IMR-90 (cell line): Measurements from ENCODE around the gene UBASH3A. TPM values are rescaled to one million over a fixed set of nuclear protein-coding genes. Genes with fewer than 3 reads are reported as not detected.

Experiments used
- ATAC-seq: fragments of 200-7000 bp; cut with Tn5 transposase; 2 replicates; pipeline ENCODE4 v1.9.1; 2020; ENCODE audit warnings: low read depth, mild to moderate bottlenecking, moderate library complexity
- BruUV-seq: library from RNA; stranded (reverse); fragments of 400-500 nt; replicated peaks from 2 replicates; lab custom pipeline; 2021; lab: Mats Ljungman, UMichigan
- CTCF ChIA-PET: fragments of 300-600 bp; formaldehyde crosslinking; extraction: SDS; loops from one replicate; lab custom pipeline; 2021; ENCODE audit warnings: antibody characterized with exemption; lab: Yijun Ruan, JAX
- POLR2A ChIA-PET: fragments of 300-600 bp; sonication (Branson Sonifier 250); formaldehyde crosslinking; loops from one replicate; lab custom pipeline; 2022; ENCODE audit warnings: antibody characterized with exemption; ENCODE audit not compliant: unreplicated experiment; lab: Charles Lee
- DNase-seq: peaks from one replicate; pipeline ENCODE4 v3.0.0; 2013
- H2AFZ ChIP-seq: replicated peaks from 2 replicates; pipeline ENCODE3; 2013; ENCODE audit warnings: low read length, mild to moderate bottlenecking; ENCODE audit not compliant: poor library complexity
- H2AK5ac ChIP-seq: 2 replicates; pipeline ENCODE4 v1.6.1; 2013; ENCODE audit warnings: low read depth, low read length, inconsistent platforms
- H2AK9ac ChIP-seq: replicated peaks from 2 replicates; pipeline ENCODE3; 2013; ENCODE audit warnings: mild to moderate bottlenecking, low read depth, low read length, moderate library complexity; ENCODE audit not compliant: poor library complexity
- H2BK120ac ChIP-seq: 2 replicates; pipeline ENCODE4 v1.6.1; 2013; ENCODE audit warnings: low read depth, low read length, inconsistent platforms
- H2BK15ac ChIP-seq: 3 replicates; pipeline ENCODE4 v1.6.1; 2013; ENCODE audit warnings: low read depth, low read length, inconsistent platforms
- H2BK20ac ChIP-seq: 2 replicates; pipeline ENCODE4 v1.6.1; 2013; ENCODE audit warnings: low read depth, mild to moderate bottlenecking, inconsistent platforms, low read length, moderate library complexity
- H2BK5ac ChIP-seq: 2 replicates; pipeline ENCODE4 v1.6.1; 2013; ENCODE audit warnings: mild to moderate bottlenecking, low read depth, low read length, inconsistent platforms; ENCODE audit not compliant: poor library complexity, severe bottlenecking
- H3K14ac ChIP-seq: replicated peaks from 2 replicates; pipeline ENCODE4 v1.6.1; 2013; ENCODE audit warnings: low read depth, low read length, inconsistent platforms
- H3K18ac ChIP-seq: 2 replicates; pipeline ENCODE4 v1.6.1; 2013; ENCODE audit warnings: low read depth, low read length, control low read depth
- H3K23ac ChIP-seq: 2 replicates; pipeline ENCODE4 v1.6.1; 2013; ENCODE audit warnings: low read depth, low read length, inconsistent platforms
- H3K27ac ChIP-seq: 2 replicates; pipeline ENCODE4 v1.5.1; 2013; ENCODE audit warnings: mild to moderate bottlenecking, control low read depth, low read length; ENCODE audit not compliant: insufficient read depth
- H3K27me3 ChIP-seq: 2 replicates; pipeline ENCODE4 v1.6.1; 2013; ENCODE audit warnings: low read length; ENCODE audit not compliant: control insufficient read depth, insufficient read depth
- H3K36me3 ChIP-seq: 2 replicates; pipeline ENCODE4 v1.6.1; 2013; ENCODE audit warnings: low read length, mixed read lengths; ENCODE audit not compliant: control insufficient read depth, insufficient read depth
- H3K4ac ChIP-seq: 2 replicates; pipeline ENCODE4 v1.6.1; 2013; ENCODE audit warnings: low read depth, low read length, inconsistent platforms
- H3K4me1 ChIP-seq: 2 replicates; pipeline ENCODE4 v1.6.1; 2013; ENCODE audit warnings: low read length, mixed read lengths; ENCODE audit not compliant: control insufficient read depth, insufficient read depth
- H3K4me2 ChIP-seq: 2 replicates; pipeline ENCODE4 v1.6.1; 2013; ENCODE audit warnings: low read depth, mild to moderate bottlenecking, control low read depth, low read length, moderate library complexity
- H3K4me3 ChIP-seq: 2 replicates; pipeline ENCODE4 v1.5.1; 2013; ENCODE audit warnings: low read depth, mild to moderate bottlenecking, control low read depth, low read length, moderate library complexity; ENCODE audit not compliant: insufficient read depth
- H3K56ac ChIP-seq: 2 replicates; pipeline ENCODE4 v1.6.1; 2013; ENCODE audit warnings: low read length, inconsistent platforms; ENCODE audit not compliant: insufficient read depth; ENCODE audit errors: extremely low read depth
- H3K79me1 ChIP-seq, 2 experiments: 2 replicates each; pipeline ENCODE4 v1.6.1; 2013; ENCODE audit warnings: low read length in 2 of 2, inconsistent platforms in 1 of 2, low read depth in 1 of 2
- H3K9ac ChIP-seq: 2 replicates; pipeline ENCODE4 v1.6.1; 2013; ENCODE audit warnings: low read depth, low read length, control low read depth
- H3K9me1 ChIP-seq: 2 replicates; pipeline ENCODE4 v1.6.1; 2013; ENCODE audit warnings: low read length, inconsistent platforms; ENCODE audit not compliant: insufficient read depth
- H3K9me3 ChIP-seq: 2 replicates; pipeline ENCODE4 v1.6.1; 2013; ENCODE audit warnings: low read length; ENCODE audit not compliant: control insufficient read depth, insufficient read depth
- H4K20me1 ChIP-seq: 2 replicates; pipeline ENCODE4 v1.6.1; 2013; ENCODE audit warnings: low read length, inconsistent platforms; ENCODE audit not compliant: insufficient read depth
- H4K5ac ChIP-seq: 2 replicates; pipeline ENCODE4 v1.6.1; 2013; ENCODE audit warnings: mild to moderate bottlenecking, low read depth, low read length, control low read depth
- H4K8ac ChIP-seq, 2 experiments: 2 replicates each; pipeline ENCODE4 v1.6.1; 2013; ENCODE audit warnings: low read depth in 2 of 2, low read length in 2 of 2, control low read depth in 1 of 2, inconsistent platforms in 1 of 2
- H4K91ac ChIP-seq: 2 replicates; pipeline ENCODE4 v1.6.1; 2013; ENCODE audit warnings: low read depth, low read length, inconsistent platforms; ENCODE audit not compliant: insufficient read depth
- CEBPB ChIP-seq: IDR thresholded peaks from 2 replicates; pipeline ENCODE4 v1.6.1; 2012; ENCODE audit warnings: low read depth, low read length, improper control_type of control experiment
- MAZ ChIP-seq: IDR thresholded peaks from 2 replicates; pipeline ENCODE4 v1.6.1; 2012; ENCODE audit warnings: low read depth, mild to moderate bottlenecking, low read length, improper control_type of control experiment, moderate library complexity, borderline replicate concordance
- POLR2A ChIP-seq: IDR thresholded peaks from 2 replicates; pipeline ENCODE4 v1.6.1; 2012; ENCODE audit warnings: mild to moderate bottlenecking, low read depth, low read length
- SMC3 ChIP-seq: fragments of 150-350 bp; IDR thresholded peaks from 2 replicates; pipeline ENCODE4 v1.6.1; 2016; ENCODE audit warnings: low read depth, mild to moderate bottlenecking, antibody characterized with exemption, low read length, moderate library complexity
- WGBS, 2 experiments: methylation state at CpG; one replicate each; pipeline versions ENCODE4 v1.1.5 to v1.1.7; 2013; ENCODE audit warnings: missing lambda C conversion rate in 2 of 2; ENCODE audit not compliant: insufficient read length in 1 of 2; ENCODE audit errors: extremely low coverage in 2 of 2; 5-methylcytosine and 5-hydroxymethylcytosine counted together
- dilution Hi-C: fragments of 300-500 bp; cut with HindIII; formaldehyde crosslinking; loops from one replicate; pipeline ENCODE4 v1.14.3; 2018; ENCODE audit warnings: low sequenced_read_pairs; ENCODE audit not compliant: unreplicated experiment
- in situ Hi-C: fragments of 300-500 bp; cut with MboI; formaldehyde crosslinking; loops from 3 replicates; pipeline ENCODE4 v1.14.3; 2019; ENCODE audit warnings: low sequenced_read_pairs, inconsistent platforms, mixed read lengths
- intact Hi-C: fragments of 100-400 bp; cut with micrococcal nuclease; formaldehyde crosslinking; loops from 2 replicates; pipeline ENCODE4 v1.10.0; 2022
- polyA plus RNA-seq, 3 experiments: library from polyadenylated mRNA; depleted of rRNA; stranded (reverse); fragments of >200 nt; gene quantifications; 2 replicates each; pipeline ENCODE4 v1.2.3, GENCODE V29; 2012; ENCODE audit warnings: low replicate concordance in 1 of 3
- total RNA-seq: library from RNA; depleted of rRNA; stranded (reverse); fragments of >200 nt; gene quantifications from 2 replicates; pipeline ENCODE4 v1.2.3, GENCODE V29; 2012
- TF ChIP-seq, protein P1 (sequence below): fragments of 150-350 bp; IDR thresholded peaks from 2 replicates; pipeline ENCODE4 v1.6.1; 2016; ENCODE audit warnings: low read depth, mild to moderate bottlenecking, low read length, moderate library complexity, borderline replicate concordance
- TF ChIP-seq, protein P2 (sequence below): conservative IDR thresholded peaks from 2 replicates; pipeline ENCODE4 v1.5.1; 2012; ENCODE audit warnings: mild to moderate bottlenecking, low read depth, low read length, improper control_type of control experiment

Gene UBASH3A
- total and polyA plus RNA-seq, 2 of the 4 experiments (the other 2 are of a cell fraction), result not detected

DNA sequence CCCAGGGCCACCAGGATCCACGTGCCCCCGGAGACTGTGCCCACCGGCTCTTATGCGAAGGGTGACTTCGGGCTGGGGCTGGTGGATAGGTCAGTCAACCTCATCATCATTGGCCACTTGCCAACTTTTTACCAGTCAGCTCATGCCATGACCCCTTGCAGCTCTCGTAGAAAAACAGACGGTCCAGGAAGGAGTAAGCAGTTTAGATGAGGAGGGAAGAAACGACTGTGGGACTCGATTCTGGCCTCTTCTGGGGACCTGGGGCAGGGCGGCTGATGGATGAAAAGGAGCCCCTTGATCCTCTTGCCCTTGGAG, 41.0 kb downstream of the UBASH3A start:
- Histone ChIP-seq H4K91ac (no peak overlapping the region), H4K8ac (no peak overlapping the region), H4K5ac (no peak overlapping the region), H2BK120ac (no peak overlapping the region), H3K27ac (no peak overlapping the region), H3K9ac (no peak overlapping the region), H3K18ac (no peak overlapping the region), H2AK5ac (no peak overlapping the region), H2AFZ (no peak overlapping the region), H2BK20ac (no peak overlapping the region), H3K4ac (no peak overlapping the region), H2AK9ac (no peak overlapping the region), H3K4me2 (no peak overlapping the region), H3K9me3 (no peaks in the 10 kb centered on the region), H3K4me1 (no peaks in the 10 kb centered on the region), H3K79me1 (no peaks in the 10 kb centered on the region), H3K56ac (no peak overlapping the region), H3K14ac (no peak overlapping the region), H3K9me1 (no peaks in the 10 kb centered on the region), H3K27me3 (no peaks in the 10 kb centered on the region), H3K4me3 (no peak overlapping the region), H3K23ac (no peak overlapping the region), H3K36me3 (no peaks in the 10 kb centered on the region), H4K20me1 (no peaks in the 10 kb centered on the region), H2BK15ac (no peak overlapping the region), H2BK5ac (no peak overlapping the region)
- BruUV-seq, result no TSS peak
- ChIA-PET POLR2A (no interaction called here), CTCF (no interaction called here)
- in situ Hi-C loops, result no loop called here
- DNase-seq, result no peak
- dilution Hi-C loops, result no loop called here
- WGBS, 2 experiments, result 60% methylated on average over 1 of the region's 10 CpGs; no CpG with 5 or more reads in 1 of the 2 experiments
- intact Hi-C loops, result no loop called here
- ATAC-seq, result no peak
- TF ChIP-seq, protein P1, sequence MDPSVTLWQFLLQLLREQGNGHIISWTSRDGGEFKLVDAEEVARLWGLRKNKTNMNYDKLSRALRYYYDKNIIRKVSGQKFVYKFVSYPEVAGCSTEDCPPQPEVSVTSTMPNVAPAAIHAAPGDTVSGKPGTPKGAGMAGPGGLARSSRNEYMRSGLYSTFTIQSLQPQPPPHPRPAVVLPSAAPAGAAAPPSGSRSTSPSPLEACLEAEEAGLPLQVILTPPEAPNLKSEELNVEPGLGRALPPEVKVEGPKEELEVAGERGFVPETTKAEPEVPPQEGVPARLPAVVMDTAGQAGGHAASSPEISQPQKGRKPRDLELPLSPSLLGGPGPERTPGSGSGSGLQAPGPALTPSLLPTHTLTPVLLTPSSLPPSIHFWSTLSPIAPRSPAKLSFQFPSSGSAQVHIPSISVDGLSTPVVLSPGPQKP, result no peak
- TF ChIP-seq SMC3 (no peak), MAZ (no peak), POLR2A (no peak), CEBPB (no peak)
- TF ChIP-seq, protein P2, sequence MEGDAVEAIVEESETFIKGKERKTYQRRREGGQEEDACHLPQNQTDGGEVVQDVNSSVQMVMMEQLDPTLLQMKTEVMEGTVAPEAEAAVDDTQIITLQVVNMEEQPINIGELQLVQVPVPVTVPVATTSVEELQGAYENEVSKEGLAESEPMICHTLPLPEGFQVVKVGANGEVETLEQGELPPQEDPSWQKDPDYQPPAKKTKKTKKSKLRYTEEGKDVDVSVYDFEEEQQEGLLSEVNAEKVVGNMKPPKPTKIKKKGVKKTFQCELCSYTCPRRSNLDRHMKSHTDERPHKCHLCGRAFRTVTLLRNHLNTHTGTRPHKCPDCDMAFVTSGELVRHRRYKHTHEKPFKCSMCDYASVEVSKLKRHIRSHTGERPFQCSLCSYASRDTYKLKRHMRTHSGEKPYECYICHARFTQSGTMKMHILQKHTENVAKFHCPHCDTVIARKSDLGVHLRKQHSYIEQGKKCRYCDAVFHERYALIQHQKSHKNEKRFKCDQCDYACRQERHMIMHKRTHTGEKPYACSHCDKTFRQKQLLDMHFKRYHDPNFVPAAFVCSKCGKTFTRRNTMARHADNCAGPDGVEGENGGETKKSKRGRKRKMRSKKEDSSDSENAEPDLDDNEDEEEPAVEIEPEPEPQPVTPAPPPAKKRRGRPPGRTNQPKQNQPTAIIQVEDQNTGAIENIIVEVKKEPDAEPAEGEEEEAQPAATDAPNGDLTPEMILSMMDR, result no peak
